Type B pancreatic cell (in vitro differentiated cells): ENCODE data around the gene ENAH. TPM values are rescaled to one million over a fixed set of nuclear protein-coding genes. Genes with fewer than 3 reads are reported as not detected.

Experiments
- DNase-seq: peaks from one replicate; pipeline ENCODE4 v3.0.0; 2021; ENCODE audit warnings: mixed read lengths; ENCODE audit not compliant: unreplicated experiment; ENCODE audit errors: extremely low spot score
- H3K27ac Mint-ChIP-seq: 2 replicates; pipeline ENCODE4 v1.8.0; 2021; ENCODE audit warnings: mild to moderate bottlenecking, mixed read lengths
- H3K27me3 Mint-ChIP-seq: 2 replicates; pipeline ENCODE4 v1.8.0; 2021; ENCODE audit warnings: mixed read lengths
- H3K36me3 Mint-ChIP-seq: 2 replicates; pipeline ENCODE4 v1.8.0; 2021; ENCODE audit warnings: mixed read lengths
- H3K4me1 Mint-ChIP-seq: one replicate; pipeline ENCODE4 v1.8.0; 2021; ENCODE audit warnings: mixed read lengths; ENCODE audit not compliant: unreplicated experiment
- H3K4me3 Mint-ChIP-seq: 2 replicates; pipeline ENCODE4 v1.8.0; 2021; ENCODE audit warnings: mild to moderate bottlenecking, mixed read lengths
- H3K9me3 Mint-ChIP-seq: 2 replicates; pipeline ENCODE4 v1.8.0; 2021; ENCODE audit warnings: mixed read lengths
- CTCF ChIP-seq: fragments of 200-600 bp; sonication (generic); conservative IDR thresholded peaks from 2 replicates; pipeline ENCODE4 v1.5.0; 2021; ENCODE audit warnings: antibody characterized with exemption, mild to moderate bottlenecking
- total RNA-seq: library from RNA; stranded (reverse); gene quantifications from 2 replicates; pipeline ENCODE4 v1.2.1, GENCODE V29; 2021; ENCODE audit warnings: low replicate concordance

The ENAH gene
- total RNA-seq, 1 donor from 2014 or later, result 133 TPM

GRCh38 chr1:225500624-225501192, 152.2 kb downstream of the ENAH start:
- Mint-ChIP-seq H3K27me3 (no peaks in the 10 kb centered on the region), H3K36me3 (peaks cover 27% of the 10 kb centered on the region), H3K27ac (no peak overlapping the region), H3K4me3 (no peak overlapping the region), H3K9me3 (no peaks in the 10 kb centered on the region), H3K4me1 (peaks cover 6% of the 10 kb centered on the region)
- no peak for TF ChIP-seq CTCF
- DNase-seq, result no peak

- Mint-ChIP-seq H3K4me3 (no peak overlapping the region), H3K4me1 (peaks cover 6% of the 10 kb centered on the region), H3K27me3 (no peaks in the 10 kb centered on the region), H3K9me3 (no peaks in the 10 kb centered on the region), H3K27ac (no peak overlapping the region), H3K36me3 (peaks cover 23% of the 10 kb centered on the region)
- no peak for TF ChIP-seq CTCF
- no peak for DNase-seq
Observed at GRCh38 chr1:225498549-225499136, 154.3 kb downstream of the ENAH start.

- peaks cover 16% of the 10 kb centered on the region for H3K36me3 Mint-ChIP-seq
- no peak for DNase-seq
- H3K27ac Mint-ChIP-seq, result no peak overlapping the region
- no peaks in the 10 kb centered on the region for H3K27me3 Mint-ChIP-seq
- no peak for TF ChIP-seq CTCF
- H3K4me3 Mint-ChIP-seq, result no peak overlapping the region
- no peaks in the 10 kb centered on the region for H3K9me3 Mint-ChIP-seq
- peaks cover 6% of the 10 kb centered on the region for H3K4me1 Mint-ChIP-seq
Observed at GRCh38 chr1:225494789-225495359, 158.0 kb downstream of the ENAH start.

GRCh38 chr1:225493591-225494246, 159.2 kb downstream of the ENAH start:
- peaks cover 12% of the 10 kb centered on the region for H3K36me3 Mint-ChIP-seq
- H3K27ac Mint-ChIP-seq, result no peak overlapping the region
- no peaks in the 10 kb centered on the region for H3K9me3 Mint-ChIP-seq
- no peaks in the 10 kb centered on the region for H3K27me3 Mint-ChIP-seq
- DNase-seq, result no peak
- peaks cover 8% of the 10 kb centered on the region for H3K4me1 Mint-ChIP-seq
- no peak overlapping the region for H3K4me3 Mint-ChIP-seq
- TF ChIP-seq CTCF, result no peak

GRCh38 chr1:225488676-225489075, 164.2 kb downstream of the ENAH start:
- no peak for TF ChIP-seq CTCF
- no peaks in the 10 kb centered on the region for H3K36me3 Mint-ChIP-seq
- H3K9me3 Mint-ChIP-seq, result no peaks in the 10 kb centered on the region
- H3K27ac Mint-ChIP-seq, result no peak overlapping the region
- H3K4me3 Mint-ChIP-seq, result no peak overlapping the region
- DNase-seq, result no peak
- no peaks in the 10 kb centered on the region for H3K27me3 Mint-ChIP-seq
- H3K4me1 Mint-ChIP-seq, result peaks cover 10% of the 10 kb centered on the region
